ENCODE results near the gene S100A14. TPM values are rescaled to one million over a fixed set of nuclear protein-coding genes. Genes with fewer than 3 reads are reported as not detected.
A peak's percentile ranks its signal among the peaks of the same experiment; 100 is the strongest.

Gene S100A14
- total and polyA plus RNA-seq, 7 donors, result 0.22 to 0.48 (median 0.38) TPM; not detected in 3

GRCh38 chr1:153614189-153614900, 1.8 kb downstream of the S100A14 start:
- DNase-seq, result no peak
- intact Hi-C loops (cut with DNase I), result no loop called here
- H3K9me3 ChIP-seq, result no peaks in the 10 kb centered on the region
- TF ChIP-seq CTCF (IDR thresholded peaks at IDR 0.05), result no peak
- peaks cover 0 to 17% of the 10 kb centered on the region in 2 donors for H3K36me3 ChIP-seq (ENCODE audit: insufficient read depth in 1 of 2, low read depth in 1 of 2)
- H3K4me1 ChIP-seq, result peaks cover 23% of the 10 kb centered on the region
- WGBS, 3 donors, result 60 to 81% (median 62%) methylated on average over 2 of the region's 2 CpGs
- no peaks in the 10 kb centered on the region for H3K27me3 ChIP-seq (ENCODE audit: insufficient read depth in 3 of 3, low read length in 2 of 3)
- H3K4me3 ChIP-seq, result no peak overlapping the region
- no peak overlapping the region for H3K27ac ChIP-seq
- no peak for ATAC-seq

- no peaks in the 10 kb centered on the region for H3K27me3 ChIP-seq (ENCODE audit: insufficient read depth in 3 of 3, low read length in 2 of 3)
- peak overlapping the region; percentile 77 for H3K27ac ChIP-seq
- intact Hi-C loops (cut with DNase I), result no loop called here
- peak overlapping the region; percentile 65 for H3K4me3 ChIP-seq
- 55 to 83% (median 64%) methylated on average over 5 of the region's 5 CpGs for WGBS, 3 donors
- H3K9me3 ChIP-seq, result no peaks in the 10 kb centered on the region
- no peak for TF ChIP-seq CTCF (IDR thresholded peaks at IDR 0.05)
- DNase-seq (no peak), ATAC-seq (no peak)
- peaks cover 0 to 8% of the 10 kb centered on the region in 2 donors for H3K36me3 ChIP-seq (ENCODE audit: insufficient read depth in 1 of 2, low read depth in 1 of 2)
- H3K4me1 ChIP-seq, result peaks cover 28% of the 10 kb centered on the region
Observed at GRCh38 chr1:153613406-153613805, 2.7 kb downstream of the S100A14 start.

GRCh38 chr1:153612755-153613331, 3.3 kb downstream of the S100A14 start, which contains the start of gene S100A16:
Gene S100A16 (minus strand): TSS chr1:153613137. CDS start chr1:153608151, 4,986 bp downstream.
- ATAC-seq, result peak; percentile 62 to 74 (median 70)
- Histone ChIP-seq H3K4me3 (peak within 1 kb of the TSS; percentile 65), H3K27me3 (ENCODE audit: insufficient read depth in 3 of 3, low read length in 2 of 3) (no peaks in the 10 kb centered on the region), H3K36me3 (ENCODE audit: insufficient read depth in 1 of 2, low read depth in 1 of 2) (peaks cover 0 to 3% of the 10 kb centered on the region in 2 donors), H3K9me3 (no peaks in the 10 kb centered on the region), H3K27ac (peak within 1 kb of the TSS; percentile 77), H3K4me1 (peaks cover 30% of the 10 kb centered on the region)
- WGBS, 3 donors, result 31 to 35% (median 32%) methylated on average over 9 of the region's 9 CpGs
- TF ChIP-seq CTCF (IDR thresholded peaks at IDR 0.05), result no peak
- DNase-seq, result peak; percentile 73 to 88
- intact Hi-C loops (cut with DNase I), result no loop called here

GRCh38 chr1:153612111-153612754, 3.9 kb downstream of the S100A14 start:
- Histone ChIP-seq H3K4me1 (peaks cover 27% of the 10 kb centered on the region), H3K36me3 (ENCODE audit: insufficient read depth in 1 of 2, low read depth in 1 of 2) (peaks cover 0 to 7% of the 10 kb centered on the region in 2 donors), H3K4me3 (peak overlapping the region; percentile 65), H3K27me3 (ENCODE audit: insufficient read depth in 3 of 3, low read length in 2 of 3) (no peaks in the 10 kb centered on the region), H3K9me3 (no peaks in the 10 kb centered on the region), H3K27ac (peak overlapping the region; percentile 77)
- no peak for TF ChIP-seq CTCF (IDR thresholded peaks at IDR 0.05)
- DNase-seq (no peak), ATAC-seq (peak in 2 of 4 donors; percentile 8 to 19)
- intact Hi-C loops (cut with DNase I), result no loop called here
- WGBS, 3 donors, result 45 to 48% (median 45%) methylated on average over 11 of the region's 11 CpGs
